Chondrocyte (in vitro differentiated cells): ENCODE results near the gene BEND3. TPM values are rescaled to one million over a fixed set of nuclear protein-coding genes. Genes with fewer than 3 reads are reported as not detected.

Experiments used
- DNase-seq: peaks from one replicate; pipeline ENCODE4 v3.0.0; 2021; ENCODE audit warnings: mixed read lengths, low spot score
- H3K27ac Mint-ChIP-seq: one replicate; pipeline ENCODE4 v1.8.0; 2021; ENCODE audit warnings: mild to moderate bottlenecking, moderate library complexity, mixed read lengths; ENCODE audit not compliant: unreplicated experiment
- H3K27me3 Mint-ChIP-seq: 2 replicates; pipeline ENCODE4 v1.8.0; 2021; ENCODE audit warnings: low read depth, mixed read lengths
- H3K36me3 Mint-ChIP-seq: 2 replicates; pipeline ENCODE4 v1.8.0; 2021; ENCODE audit warnings: low read depth, mixed read lengths
- H3K4me1 Mint-ChIP-seq: 2 replicates; pipeline ENCODE4 v1.8.0; 2021; ENCODE audit warnings: low read depth, mild to moderate bottlenecking, mixed read lengths
- H3K4me3 Mint-ChIP-seq: one replicate; pipeline ENCODE4 v1.8.0; 2021; ENCODE audit warnings: mild to moderate bottlenecking, moderate library complexity, mixed read lengths; ENCODE audit not compliant: unreplicated experiment
- H3K9me3 Mint-ChIP-seq: 2 replicates; pipeline ENCODE4 v1.8.0; 2021; ENCODE audit warnings: low read depth, mixed read lengths
- total RNA-seq: library from RNA; stranded (reverse); gene quantifications from 3 replicates; pipeline ENCODE4 v1.2.1, GENCODE V29; 2021
- TF ChIP-seq, protein P1 (sequence below): fragments of 200-600 bp; sonication (generic); IDR thresholded peaks from 2 replicates; pipeline ENCODE4 v1.5.0; 2021; ENCODE audit warnings: antibody characterized with exemption, mild to moderate bottlenecking, moderate library complexity

BEND3 gene
- total RNA-seq, 1 donor from 2014 or later = 3.6 TPM

DNA sequence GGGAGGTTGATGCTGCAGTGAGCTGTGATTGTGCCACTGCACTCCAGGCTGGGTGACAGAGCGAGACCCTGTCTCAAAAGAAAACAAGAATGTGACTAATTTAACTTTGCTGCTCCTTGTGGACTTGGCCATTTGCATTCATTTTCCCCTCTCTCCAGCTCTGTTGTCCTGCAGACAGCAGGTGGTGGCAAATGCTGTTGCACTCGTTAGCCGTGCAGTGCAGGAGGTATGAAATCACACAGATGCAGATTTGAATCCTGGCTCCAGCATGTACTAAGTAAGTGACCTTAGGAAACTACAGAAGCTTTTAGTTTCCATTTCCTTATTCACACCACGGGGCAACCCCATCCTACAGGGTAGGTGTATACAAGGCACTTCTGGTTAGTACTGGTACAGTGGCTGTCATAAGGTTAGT, 9.6 kb upstream of the BEND3 start:
- DNase-seq = no peak
- H3K9me3 Mint-ChIP-seq = no peaks in the 10 kb centered on the region
- peaks cover 9% of the 10 kb centered on the region for H3K4me1 Mint-ChIP-seq
- H3K27me3 Mint-ChIP-seq = no peaks in the 10 kb centered on the region
- no peak overlapping the region for H3K27ac Mint-ChIP-seq
- no peak overlapping the region for H3K4me3 Mint-ChIP-seq
- no peaks in the 10 kb centered on the region for H3K36me3 Mint-ChIP-seq
- TF ChIP-seq, protein P1, sequence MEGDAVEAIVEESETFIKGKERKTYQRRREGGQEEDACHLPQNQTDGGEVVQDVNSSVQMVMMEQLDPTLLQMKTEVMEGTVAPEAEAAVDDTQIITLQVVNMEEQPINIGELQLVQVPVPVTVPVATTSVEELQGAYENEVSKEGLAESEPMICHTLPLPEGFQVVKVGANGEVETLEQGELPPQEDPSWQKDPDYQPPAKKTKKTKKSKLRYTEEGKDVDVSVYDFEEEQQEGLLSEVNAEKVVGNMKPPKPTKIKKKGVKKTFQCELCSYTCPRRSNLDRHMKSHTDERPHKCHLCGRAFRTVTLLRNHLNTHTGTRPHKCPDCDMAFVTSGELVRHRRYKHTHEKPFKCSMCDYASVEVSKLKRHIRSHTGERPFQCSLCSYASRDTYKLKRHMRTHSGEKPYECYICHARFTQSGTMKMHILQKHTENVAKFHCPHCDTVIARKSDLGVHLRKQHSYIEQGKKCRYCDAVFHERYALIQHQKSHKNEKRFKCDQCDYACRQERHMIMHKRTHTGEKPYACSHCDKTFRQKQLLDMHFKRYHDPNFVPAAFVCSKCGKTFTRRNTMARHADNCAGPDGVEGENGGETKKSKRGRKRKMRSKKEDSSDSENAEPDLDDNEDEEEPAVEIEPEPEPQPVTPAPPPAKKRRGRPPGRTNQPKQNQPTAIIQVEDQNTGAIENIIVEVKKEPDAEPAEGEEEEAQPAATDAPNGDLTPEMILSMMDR = no peak

DNA sequence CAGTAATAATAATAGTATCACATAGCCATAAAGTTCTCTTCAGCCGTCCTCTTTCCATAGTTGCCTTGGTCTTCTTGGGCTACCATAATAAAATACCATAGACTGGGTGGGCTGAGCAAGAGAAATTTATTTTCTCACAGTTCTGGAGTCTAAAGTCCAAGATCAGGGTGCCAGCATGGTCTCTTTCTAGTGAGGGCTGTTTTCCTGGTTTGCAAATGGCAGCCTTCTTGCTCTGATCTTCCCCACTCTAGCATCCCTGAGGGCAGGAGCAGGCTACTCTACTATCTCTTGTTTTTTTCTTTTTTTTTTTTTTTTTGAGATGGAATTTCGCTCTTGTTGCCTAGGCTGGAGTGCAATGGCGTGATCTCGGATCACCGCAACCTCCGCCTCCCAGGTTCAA, 8.2 kb upstream of the BEND3 start:
- DNase-seq = no peak
- H3K27ac Mint-ChIP-seq = no peak overlapping the region
- no peaks in the 10 kb centered on the region for H3K27me3 Mint-ChIP-seq
- TF ChIP-seq, protein P1 = no peak
- H3K9me3 Mint-ChIP-seq = no peaks in the 10 kb centered on the region
- peaks cover 8% of the 10 kb centered on the region for H3K4me1 Mint-ChIP-seq
- H3K4me3 Mint-ChIP-seq = no peak overlapping the region
- no peaks in the 10 kb centered on the region for H3K36me3 Mint-ChIP-seq

DNA sequence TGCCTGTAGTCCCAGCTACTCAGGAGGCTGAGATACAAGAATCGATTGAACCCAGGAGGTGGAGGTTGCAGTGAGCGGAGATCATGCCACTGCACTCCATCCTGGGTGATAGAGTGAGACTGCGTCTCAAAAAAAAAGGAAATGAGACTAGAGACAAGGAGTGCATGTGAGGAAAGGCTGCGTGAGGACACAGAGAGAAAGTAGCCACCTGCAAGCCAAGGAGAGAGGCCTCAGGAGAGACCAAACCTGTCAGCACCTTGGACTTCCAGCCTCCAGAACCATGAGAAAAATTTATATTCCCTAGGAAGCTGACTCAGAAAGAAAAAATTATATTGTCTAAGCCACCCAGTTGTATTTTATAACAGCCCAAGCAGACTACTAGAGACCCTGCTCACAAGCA, 7.4 kb upstream of the BEND3 start:
- Mint-ChIP-seq H3K4me1 (peaks cover 1% of the 10 kb centered on the region), H3K27me3 (no peaks in the 10 kb centered on the region), H3K36me3 (no peaks in the 10 kb centered on the region), H3K4me3 (no peak overlapping the region), H3K27ac (no peak overlapping the region), H3K9me3 (no peaks in the 10 kb centered on the region)
- TF ChIP-seq, protein P1 = no peak
- DNase-seq = no peak

DNA sequence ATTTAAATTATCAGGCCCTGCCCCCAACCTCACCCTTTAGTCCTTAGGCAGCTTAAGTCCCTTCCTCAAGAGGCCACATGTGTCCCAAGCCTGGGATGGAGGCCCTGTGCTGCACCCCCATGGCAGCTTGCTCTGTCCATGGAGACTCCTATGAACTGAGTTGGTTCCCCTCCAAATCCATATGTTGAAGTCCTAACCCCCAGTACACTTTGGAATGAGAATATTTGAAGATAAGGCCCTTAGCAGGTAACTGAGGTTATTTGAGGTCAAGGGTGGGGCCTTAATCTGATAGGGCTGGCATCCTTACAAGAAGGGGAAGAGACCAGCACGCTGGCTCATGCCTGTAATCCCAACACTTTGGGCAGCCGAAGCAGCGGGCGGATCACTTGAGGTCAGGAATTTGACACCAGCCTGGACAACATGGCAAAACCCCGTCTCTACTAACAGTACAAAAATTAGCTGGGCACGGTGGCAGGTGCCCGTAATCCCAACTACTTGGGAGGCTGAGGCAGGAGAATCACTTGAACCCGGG, 6.7 kb upstream of the BEND3 start:
- no peaks in the 10 kb centered on the region for H3K9me3 Mint-ChIP-seq
- DNase-seq = no peak
- H3K27me3 Mint-ChIP-seq = no peaks in the 10 kb centered on the region
- no peaks in the 10 kb centered on the region for H3K4me1 Mint-ChIP-seq
- TF ChIP-seq, protein P1 = no peak
- no peaks in the 10 kb centered on the region for H3K36me3 Mint-ChIP-seq
- H3K4me3 Mint-ChIP-seq = no peak overlapping the region
- H3K27ac Mint-ChIP-seq = no peak overlapping the region

DNA sequence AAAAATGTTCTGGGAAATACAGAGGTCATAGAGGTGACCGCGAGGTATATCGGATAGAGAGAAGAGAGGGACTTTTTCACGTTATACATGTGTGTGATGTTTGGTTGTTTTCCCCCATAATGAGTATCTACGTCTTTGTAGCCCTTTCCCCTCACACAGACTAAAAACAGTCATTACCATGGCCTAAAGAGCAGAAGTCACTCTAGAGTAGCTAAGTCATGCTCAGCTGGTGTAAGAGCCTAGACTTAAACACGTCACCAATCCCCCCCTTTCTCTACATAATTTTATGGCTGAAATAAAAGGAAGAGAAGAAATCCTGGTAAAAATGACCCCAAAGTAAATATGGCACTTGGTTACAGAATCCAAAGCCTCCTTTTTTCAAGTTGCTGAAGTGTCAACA, 6.0 kb upstream of the BEND3 start:
- Mint-ChIP-seq H3K27ac (no peak overlapping the region), H3K36me3 (no peaks in the 10 kb centered on the region), H3K4me3 (no peak overlapping the region), H3K4me1 (peaks cover 7% of the 10 kb centered on the region), H3K27me3 (no peaks in the 10 kb centered on the region), H3K9me3 (no peaks in the 10 kb centered on the region)
- TF ChIP-seq, protein P1 = no peak
- no peak for DNase-seq
